H1 (cell line): Measurements from ENCODE around the gene RAP1B. TPM values are rescaled to one million over a fixed set of nuclear protein-coding genes. Genes with fewer than 3 reads are reported as not detected.

Source experiments
- CTCF ChIA-PET: fragments of 300-600 bp; sonication (Branson Sonifier 250); formaldehyde crosslinking; loops from one replicate; lab custom pipeline; 2021; ENCODE audit not compliant: partially characterized antibody; lab: Charles Lee
- POLR2A ChIA-PET: fragments of 300-600 bp; sonication (Branson Sonifier 250); formaldehyde crosslinking; loops from one replicate; lab custom pipeline; 2021; ENCODE audit warnings: inconsistent platforms; ENCODE audit not compliant: partially characterized antibody; lab: Charles Lee
- DNase-seq, 2 experiments: peaks; one replicate each; pipeline versions ENCODE4 v3.0.0 to v3.0.0-alpha.2; 2010 to 2022; ENCODE audit warnings: low spot score in 2 of 2, low read depth in 1 of 2, mixed read lengths in 1 of 2
- FAIRE-seq: peaks from 2 replicates; lab custom pipeline; 2011; peaks lifted over from hg19 to GRCh38; lab: Jason Lieb, UNC
- H2AFZ ChIP-seq: 2 replicates; pipeline ENCODE4 v1.8.1; 2012; ENCODE audit warnings: low read length, inconsistent platforms
- H2AK5ac ChIP-seq: 2 replicates; pipeline ENCODE4 v1.6.1; 2013; ENCODE audit warnings: low read depth, low read length
- H2BK120ac ChIP-seq: replicated peaks from 2 replicates; pipeline ENCODE3; 2013; ENCODE audit warnings: low read depth, low read length, inconsistent platforms
- H2BK12ac ChIP-seq: 2 replicates; pipeline ENCODE4 v1.6.1; 2013; ENCODE audit warnings: low read depth, low read length
- H2BK15ac ChIP-seq: 2 replicates; pipeline ENCODE4 v1.6.1; 2013; ENCODE audit warnings: low read length
- H2BK20ac ChIP-seq: 2 replicates; pipeline ENCODE4 v1.6.1; 2013; ENCODE audit warnings: low read length
- H2BK5ac ChIP-seq: 2 replicates; pipeline ENCODE4 v1.6.1; 2013; ENCODE audit warnings: low read depth, low read length
- H3K14ac ChIP-seq: 2 replicates; pipeline ENCODE4 v1.6.1; 2013; ENCODE audit warnings: inconsistent platforms; ENCODE audit not compliant: insufficient read length
- H3K18ac ChIP-seq: 2 replicates; pipeline ENCODE4 v1.6.1; 2013; ENCODE audit warnings: low read length; ENCODE audit errors: extremely low read depth
- H3K23ac ChIP-seq: 2 replicates; pipeline ENCODE4 v1.6.1; 2013; ENCODE audit warnings: inconsistent platforms; ENCODE audit not compliant: insufficient read length
- H3K23me2 ChIP-seq: 2 replicates; pipeline ENCODE4 v1.6.1; 2013; ENCODE audit warnings: low read depth, low read length
- H3K27ac ChIP-seq: 2 replicates; pipeline ENCODE4 v1.6.1; 2011; ENCODE audit warnings: low read depth, low read length, inconsistent platforms
- H3K27me3 ChIP-seq, 4 experiments: replicated peaks in 1 of 4; 1 replicate in 1 of 4; 2 replicates in 3 of 4; pipeline versions ENCODE4 v1.6.1 to v1.8.1; 2011 to 2013; ENCODE audit warnings: low read length in 3 of 4, mild to moderate bottlenecking in 3 of 4, inconsistent platforms in 2 of 4, mixed read lengths in 2 of 4, moderate library complexity in 1 of 4; ENCODE audit not compliant: control insufficient read depth in 3 of 4, insufficient read depth in 3 of 4; ENCODE audit errors: extremely low read depth in 1 of 4
- H3K36me3 ChIP-seq, 4 experiments: 2 replicates each; pipeline versions ENCODE4 v1.6.1 to v1.8.1; 2011 to 2013; ENCODE audit warnings: mild to moderate bottlenecking in 4 of 4, low read length in 3 of 4, moderate library complexity in 2 of 4, control low read depth in 1 of 4, inconsistent platforms in 1 of 4; ENCODE audit not compliant: insufficient read depth in 4 of 4, control insufficient read depth in 2 of 4
- H3K4ac ChIP-seq: replicated peaks from 2 replicates; pipeline ENCODE3; 2013; ENCODE audit warnings: low read length, low read depth, mixed read lengths, inconsistent platforms; ENCODE audit not compliant: insufficient read length
- H3K4me1 ChIP-seq, 4 experiments: replicated peaks in 1 of 4; 1 replicate in 1 of 4; 2 replicates in 3 of 4; pipeline versions ENCODE4 v1.6.1 to v1.8.1; 2011 to 2013; ENCODE audit warnings: low read length in 3 of 4, inconsistent platforms in 2 of 4, mixed read lengths in 1 of 4; ENCODE audit not compliant: insufficient read depth in 4 of 4, control insufficient read depth in 3 of 4
- H3K4me2 ChIP-seq, 2 experiments: 2 replicates each; pipeline versions ENCODE4 v1.6.1 to v1.8.1; 2011 to 2013; ENCODE audit warnings: low read depth in 2 of 2, low read length in 2 of 2, control low read depth in 1 of 2, inconsistent platforms in 1 of 2, mild to moderate bottlenecking in 1 of 2; ENCODE audit not compliant: insufficient read depth in 1 of 2
- H3K4me3 ChIP-seq, 4 experiments: fragments of 200-600, 300-600 bp in 1 of 4; sonication (generic), shearing (Covaris generic), sonication (Bioruptor Twin) in 1 of 4; 2 replicates each; pipeline versions ENCODE4 v1.5.1 to v1.8.1; 2011 to 2016; ENCODE audit warnings: low read length in 4 of 4, low read depth in 3 of 4, control low read depth in 2 of 4, inconsistent platforms in 2 of 4, mild to moderate bottlenecking in 2 of 4, mixed read lengths in 1 of 4, moderate library complexity in 1 of 4; ENCODE audit not compliant: insufficient read depth in 2 of 4; ENCODE audit errors: extremely low read depth in 1 of 4
- H3K56ac ChIP-seq: replicated peaks from 2 replicates; pipeline ENCODE3; 2013; ENCODE audit warnings: low read depth, mild to moderate bottlenecking, mixed read lengths, low read length, inconsistent platforms; ENCODE audit not compliant: insufficient read length
- H3K79me1 ChIP-seq: 2 replicates; pipeline ENCODE4 v1.6.1; 2013; ENCODE audit warnings: low read depth, low read length, control low read depth
- H3K79me2 ChIP-seq, 2 experiments: 2 replicates each; pipeline versions ENCODE4 v1.6.1 to v1.8.1; 2012 to 2013; ENCODE audit warnings: low read length in 2 of 2, mild to moderate bottlenecking in 2 of 2, inconsistent platforms in 1 of 2; ENCODE audit not compliant: insufficient read depth in 2 of 2, control insufficient read depth in 1 of 2
- H3K9ac ChIP-seq, 4 experiments: replicated peaks in 1 of 4; 1 replicate in 1 of 4; 2 replicates in 3 of 4; pipeline versions ENCODE4 v1.6.1 to v1.8.1; 2011 to 2013; ENCODE audit warnings: low read depth in 3 of 4, low read length in 3 of 4, control low read depth in 2 of 4, mild to moderate bottlenecking in 2 of 4, moderate library complexity in 2 of 4, inconsistent platforms in 1 of 4; ENCODE audit errors: extremely low read depth in 1 of 4
- H3K9me3 ChIP-seq, 2 experiments: 2 replicates each; pipeline versions ENCODE4 v1.6.1 to v1.8.1; 2012 to 2013; ENCODE audit warnings: mild to moderate bottlenecking in 2 of 2, moderate library complexity in 2 of 2, control low read depth in 1 of 2, inconsistent platforms in 1 of 2, low read depth in 1 of 2, low read length in 1 of 2, mixed read lengths in 1 of 2; ENCODE audit not compliant: insufficient read depth in 2 of 2
- H4K20me1 ChIP-seq, 2 experiments: replicated peaks in 1 of 2; 2 replicates each; pipeline versions ENCODE3 to v1.8.1; 2011 to 2013; ENCODE audit warnings: inconsistent platforms in 2 of 2, low read length in 2 of 2, mild to moderate bottlenecking in 1 of 2; ENCODE audit not compliant: insufficient read depth in 2 of 2, control insufficient read depth in 1 of 2
- H4K5ac ChIP-seq: 2 replicates; pipeline ENCODE4 v1.6.1; 2013; ENCODE audit warnings: low read length, low read depth, mixed read lengths, inconsistent platforms; ENCODE audit not compliant: insufficient read length
- H4K8ac ChIP-seq: 2 replicates; pipeline ENCODE4 v1.8.0; 2013; ENCODE audit warnings: mild to moderate bottlenecking, moderate library complexity, low read length, inconsistent platforms; ENCODE audit not compliant: insufficient read depth; ENCODE audit errors: extremely low read depth
- H4K91ac ChIP-seq: replicated peaks from 2 replicates; pipeline ENCODE3; 2013; ENCODE audit warnings: low read length, mixed read lengths, inconsistent platforms; ENCODE audit not compliant: insufficient read length
- BCL11A ChIP-seq, 2 experiments: IDR thresholded peaks; one replicate each; pipeline ENCODE4 v1.6.1; 2011; ENCODE audit warnings: low read depth in 2 of 2, low read length in 2 of 2, mild to moderate bottlenecking in 2 of 2
- JUND ChIP-seq: IDR thresholded peaks from 2 replicates; pipeline ENCODE4 v1.6.1; 2011; ENCODE audit warnings: mild to moderate bottlenecking, improper control_type of control experiment, low read length
- NANOG ChIP-seq: IDR thresholded peaks from 2 replicates; pipeline ENCODE4 v1.6.1; 2011; ENCODE audit warnings: low read length, low read depth, mild to moderate bottlenecking, inconsistent platforms; ENCODE audit not compliant: insufficient read depth, poor library complexity, severe bottlenecking
- RXRA ChIP-seq: IDR thresholded peaks from 2 replicates; pipeline ENCODE4 v1.6.1; 2011; ENCODE audit warnings: low read depth, mild to moderate bottlenecking, low read length, moderate library complexity; ENCODE audit not compliant: insufficient read depth
- SUZ12 ChIP-seq: fragments of 200-600 bp; sonication (generic); IDR thresholded peaks from 2 replicates; pipeline ENCODE4 v1.6.1; 2012; ENCODE audit warnings: mild to moderate bottlenecking, inconsistent platforms, low read length, moderate library complexity, mixed read lengths
- WGBS, 2 experiments: shearing (Covaris generic) in 1 of 2; methylation state at CpG; one replicate each; pipeline versions ENCODE4 v1.1.6 to v1.1.7; 2013 to 2015; ENCODE audit warnings: low lambda C conversion rate in 2 of 2, mixed read lengths in 2 of 2, inconsistent platforms in 1 of 2, low coverage in 1 of 2, missing lambda C conversion rate in 1 of 2; ENCODE audit not compliant: insufficient replicate concordance in 2 of 2, insufficient coverage in 1 of 2, insufficient read length in 1 of 2; ENCODE audit errors: extremely low coverage in 1 of 2, missing lambda C conversion rate in 1 of 2; 5-methylcytosine and 5-hydroxymethylcytosine counted together
- polyA plus RNA-seq, 7 experiments: library from polyadenylated mRNA; depleted of rRNA in 3 of 7; stranded (reverse) in 5 of 7; unstranded in 2 of 7; fragments of >200 nt in 5 of 7; fragments of 200-250 nt in 2 of 7; gene quantifications; 1 replicate in 5 of 7; 2 replicates in 1 of 7; 4 replicates in 1 of 7; pipeline versions ENCODE4 v1.2.1 to v1.2.3, GENCODE V29; 2011 to 2013; ENCODE audit warnings: missing spikeins in 2 of 7, mixed read lengths in 2 of 7
- total RNA-seq: library from RNA; stranded (reverse); fragmentation: NEBNext Ultra II Directional; extraction: Animal tissue kit (Norgen Biotek cat#: 25700); gene quantifications from 2 replicates; pipeline ENCODE4 v1.2.1, GENCODE V29; 2021

RAP1B gene
- total and polyA plus RNA-seq, 2 of the 8 experiments (the other 6 are each of a cell fraction or from before 2014, with no cell fraction given), result 61.4 to 112 TPM

- Histone ChIP-seq H3K9me3 (no peaks in the 10 kb centered on the region), H2BK20ac (no peak overlapping the region), H2AK5ac (no peak overlapping the region), H2BK15ac (no peak overlapping the region), H3K79me1 (0 out of 2 replicates have a peak, but pooled peaks cover 3% of the 10 kb centered on the region), H3K23ac (no peak overlapping the region), H3K27ac (no peak overlapping the region), H3K4ac (no peak overlapping the region), H2BK120ac (no peak overlapping the region), H4K20me1 (peaks cover 4% of the 10 kb centered on the region in 2 experiments), H4K5ac (no peak overlapping the region), H3K14ac (no peak overlapping the region), H3K79me2 (peaks cover 0 to 91% of the 10 kb centered on the region in 2 experiments; a peak in 2 of 4 replicates), H4K8ac (no peak overlapping the region), H3K9ac (no peak overlapping the region), H3K18ac (no peak overlapping the region), H3K23me2 (no peaks in the 10 kb centered on the region), H2AFZ (no peak overlapping the region), H3K27me3 (no peaks in the 10 kb centered on the region), H2BK5ac (no peak overlapping the region), H3K4me3 (no peak overlapping the region), H3K4me1 (no peaks in the 10 kb centered on the region), H2BK12ac (no peak overlapping the region), H3K4me2 (no peak overlapping the region), H4K91ac (no peak overlapping the region), H3K36me3 (no peaks in the 10 kb centered on the region), H3K56ac (no peak overlapping the region)
- POLR2A ChIA-PET, result no interaction called here
- CTCF ChIA-PET, result no interaction called here
- DNase-seq (no peak), FAIRE-seq (no peak)
- 93% methylated on average over 2 of the region's 2 CpGs; no CpG with 5 or more reads in 1 of the 2 experiments for WGBS, 2 experiments
- TF ChIP-seq JUND (no peak), SUZ12 (no peak), BCL11A (IDR thresholded peaks at IDR 0.05; ENCODE audit: low read depth in 2 of 2, low read length in 2 of 2) (no peak), NANOG (no peak), RXRA (no peak)
Measured at GRCh38 chr12:68636268-68636667, 25.6 kb downstream of the RAP1B start.
